Measurements from ENCODE around the gene POU6F2. TPM values are rescaled to one million over a fixed set of nuclear protein-coding genes. Genes with fewer than 3 reads are reported as not detected.
A peak's percentile ranks its signal among the peaks of the same experiment; 100 is the strongest.

POU6F2 gene
- total RNA-seq, 1 donor from 2014 or later: not detected

GRCh38 chr7:39394105-39394680, 416.5 kb downstream of the POU6F2 start:
- DNase-seq (no peak), ATAC-seq (ENCODE audit: poor library complexity) (no peak)
- intact Hi-C loops (cut with DNase I): no loop called here

- no peak for ATAC-seq (ENCODE audit: poor library complexity)
- intact Hi-C loops (cut with DNase I): no loop called here
- no peak for DNase-seq
Observed at GRCh38 chr7:39399458-39399857, 421.7 kb downstream of the POU6F2 start.

DNA sequence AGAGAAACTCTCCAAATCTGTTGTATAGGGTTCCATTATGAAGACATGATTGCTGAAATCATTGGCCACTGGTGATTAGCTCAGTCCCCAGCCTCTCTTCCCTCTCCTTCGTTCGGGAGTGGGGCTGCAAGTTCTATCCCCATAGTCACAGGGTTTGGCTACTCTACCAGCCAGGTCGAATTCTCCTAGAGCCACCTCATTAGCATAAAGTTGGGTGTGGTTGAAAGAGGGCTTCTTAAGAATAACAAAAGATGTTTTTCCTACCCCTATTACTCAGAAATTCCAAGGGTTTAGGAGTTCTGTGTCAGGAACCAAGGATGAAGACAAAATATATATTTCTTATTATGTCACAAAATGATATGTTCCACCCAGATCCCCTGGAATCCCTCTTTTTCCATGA, 422.3 kb downstream of the POU6F2 start:
- DNase-seq (no peak), ATAC-seq (ENCODE audit: poor library complexity) (no peak)
- intact Hi-C loops (cut with DNase I): no loop called here

GRCh38 chr7:39400836-39401235, 423.1 kb downstream of the POU6F2 start:
- ATAC-seq (ENCODE audit: poor library complexity): no peak
- no peak for DNase-seq
- intact Hi-C loops (cut with DNase I): no loop called here

- no peak for ATAC-seq (ENCODE audit: poor library complexity)
- intact Hi-C loops (cut with DNase I): no loop called here
Observed at GRCh38 chr7:39402034-39402433, 424.3 kb downstream of the POU6F2 start.

DNA sequence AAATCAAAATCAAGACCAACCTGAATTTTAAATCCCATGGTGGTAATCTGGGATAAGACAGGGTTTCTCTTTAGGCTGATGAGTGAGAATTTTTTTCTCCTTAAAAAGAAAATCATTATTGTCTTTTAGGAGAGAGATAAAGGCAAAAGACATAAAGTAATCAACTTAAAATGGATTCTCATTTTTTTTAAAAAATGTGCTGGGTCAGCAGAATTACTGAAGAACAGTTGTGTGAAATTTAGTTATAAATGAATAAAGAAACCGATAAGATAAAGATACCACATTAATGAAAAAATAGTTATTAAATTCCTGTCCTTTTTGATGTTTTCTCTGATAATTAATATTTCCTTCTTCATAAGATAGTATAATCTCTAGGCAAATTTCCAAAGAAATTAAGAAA, 427.2 kb downstream of the POU6F2 start:
- no peak for ATAC-seq (ENCODE audit: poor library complexity)
- no peak for DNase-seq
- intact Hi-C loops (cut with DNase I): no loop called here

More at GRCh38 chr7:39402034-39402433, 424.3 kb downstream of the POU6F2 start:
- no peak for DNase-seq

DNA sequence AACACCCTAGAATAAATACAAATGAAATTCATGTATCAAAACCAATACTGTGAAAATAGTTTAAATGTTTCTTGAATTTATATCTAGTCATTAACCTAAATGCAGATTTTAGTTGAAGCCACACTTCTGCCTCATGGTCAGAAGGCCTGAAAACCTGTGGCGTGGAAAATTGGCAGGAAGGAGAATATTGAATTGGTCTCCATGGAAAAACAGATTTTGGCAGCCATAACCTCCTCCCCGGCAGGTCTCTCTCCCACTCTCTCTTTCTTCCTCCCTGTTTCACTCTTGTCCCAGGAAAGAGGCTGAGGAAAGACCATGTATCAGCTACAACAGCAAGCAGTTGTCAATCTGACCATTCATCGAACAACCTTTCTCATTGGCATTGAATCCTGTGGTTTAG, 427.9 kb downstream of the POU6F2 start:
- intact Hi-C loops (cut with DNase I): no loop called here
- DNase-seq: no peak
- ATAC-seq (ENCODE audit: poor library complexity): no peak

GRCh38 chr7:39406467-39406866, 428.8 kb downstream of the POU6F2 start:
- DNase-seq: no peak
- no peak for ATAC-seq (ENCODE audit: poor library complexity)
- intact Hi-C loops (cut with DNase I): no loop called here

GRCh38 chr7:39407137-39407536, 429.4 kb downstream of the POU6F2 start:
- intact Hi-C loops (cut with DNase I): no loop called here
- no peak for DNase-seq

GRCh38 chr7:39407723-39408122, 430.0 kb downstream of the POU6F2 start:
- intact Hi-C loops (cut with DNase I): no loop called here
- no peak for ATAC-seq (ENCODE audit: poor library complexity)
- DNase-seq: no peak

More at GRCh38 chr7:39407137-39407536, 429.4 kb downstream of the POU6F2 start:
- ATAC-seq (ENCODE audit: poor library complexity): no peak

DNA sequence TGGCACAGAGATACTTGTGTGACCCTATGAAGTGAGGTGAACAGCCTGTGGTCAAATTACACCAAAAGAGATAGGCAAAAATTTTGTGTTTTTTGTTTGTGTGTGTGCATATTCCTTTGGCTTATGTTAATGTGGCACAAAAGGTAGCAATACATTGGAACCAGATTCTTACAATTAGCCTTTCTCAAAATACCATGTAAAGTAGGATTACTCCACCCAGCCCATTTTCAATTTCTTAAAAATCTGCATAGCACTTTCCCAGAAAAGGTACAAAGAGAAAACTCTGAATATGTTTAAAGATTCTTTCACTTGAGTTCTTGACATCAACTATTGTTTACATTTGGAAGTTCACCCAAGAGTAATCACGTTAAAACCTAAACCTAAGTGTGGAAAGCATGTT, 431.2 kb downstream of the POU6F2 start:
- ATAC-seq (ENCODE audit: poor library complexity) (no peak), DNase-seq (no peak)
- intact Hi-C loops (cut with DNase I): no loop called here

DNA sequence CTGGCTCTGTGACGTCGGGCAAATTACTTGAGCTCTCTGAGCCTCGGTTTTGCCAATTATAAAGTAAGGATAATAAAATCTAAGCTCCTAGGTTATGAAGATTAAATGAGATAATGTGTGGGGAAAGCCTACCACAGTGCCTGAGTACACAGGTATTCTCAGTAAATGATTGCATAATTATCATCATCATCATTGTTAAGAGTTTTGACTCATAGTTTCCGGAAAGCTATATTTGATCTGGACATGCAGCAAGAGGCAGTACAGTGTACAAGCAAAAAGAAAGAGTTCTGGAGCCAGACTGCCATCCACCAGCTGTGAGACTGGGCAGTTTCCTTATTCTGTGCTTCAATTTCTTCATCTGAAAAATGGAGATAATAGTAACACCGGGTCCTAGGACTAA, 432.9 kb downstream of the POU6F2 start:
- intact Hi-C loops (cut with DNase I): no loop called here
- DNase-seq (no peak), ATAC-seq (ENCODE audit: poor library complexity) (no peak)

DNA sequence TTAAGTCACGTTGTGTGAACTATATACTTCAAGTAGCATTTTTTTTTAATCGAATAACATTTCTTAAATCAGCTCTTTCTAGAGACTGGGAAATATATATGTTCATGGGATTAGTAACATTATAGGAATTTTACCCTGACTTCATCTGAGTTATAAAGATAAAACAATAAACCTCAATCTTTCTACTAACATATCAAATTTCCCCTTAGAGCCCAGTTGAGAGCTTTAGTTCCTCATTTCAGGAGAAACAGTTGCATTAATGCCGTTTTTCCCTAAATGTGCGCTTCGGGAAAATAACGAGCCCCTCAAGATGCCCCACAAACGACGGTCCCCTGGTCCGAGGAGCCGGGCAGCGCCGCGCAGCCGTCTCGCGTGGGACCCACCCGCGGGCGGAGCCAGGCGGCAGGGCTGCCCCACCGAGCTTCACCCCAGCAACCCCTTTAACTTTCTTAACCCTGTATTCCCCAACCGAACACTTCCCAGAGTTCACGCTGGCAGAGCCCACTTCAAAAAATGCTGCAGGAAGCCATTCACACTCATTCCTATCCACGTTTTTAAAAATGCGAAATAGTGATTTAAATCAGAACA, 436.0 kb downstream of the POU6F2 start:
- ATAC-seq (ENCODE audit: poor library complexity): peak; percentile 31
- DNase-seq: no peak
- intact Hi-C loops (cut with DNase I): no loop called here

DNA sequence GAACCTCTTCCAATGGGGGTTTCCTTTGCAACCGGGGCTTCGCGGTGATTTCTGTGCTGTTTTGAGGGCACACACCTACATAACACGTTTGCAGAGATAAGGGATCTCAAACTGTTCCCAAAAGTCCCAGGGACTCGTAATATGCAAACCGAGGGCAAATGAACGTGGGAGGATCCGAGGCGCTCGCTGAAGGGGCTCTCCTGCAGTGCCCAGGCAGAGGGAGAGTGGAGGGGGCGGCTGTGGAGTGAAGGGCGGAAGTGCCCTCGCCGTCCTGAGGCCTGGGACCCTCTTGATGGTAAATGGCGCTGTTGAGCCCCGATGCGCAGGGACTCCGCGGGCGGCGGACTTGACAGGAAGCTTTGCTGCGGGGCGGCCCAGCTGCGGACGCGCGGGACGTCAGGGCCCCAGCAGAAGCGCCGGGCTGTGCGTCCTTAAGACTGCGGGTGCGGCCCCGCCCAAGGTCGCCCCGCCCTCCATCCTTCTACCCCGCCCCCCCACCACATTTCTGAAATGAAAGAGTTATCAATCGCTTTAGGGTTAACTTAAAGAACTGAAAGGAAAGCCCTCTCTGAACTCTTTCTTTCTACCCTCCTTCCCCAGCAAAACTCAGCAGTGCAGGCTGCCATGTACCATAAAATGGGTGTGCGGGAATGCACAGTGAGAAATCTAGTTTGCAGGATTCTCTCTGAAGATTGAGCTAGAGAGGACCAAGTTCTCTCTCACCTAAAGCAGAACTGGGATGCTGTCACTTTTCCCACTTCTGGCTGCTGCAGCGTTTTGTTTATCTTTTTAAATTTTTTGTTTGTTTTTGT, 436.7 kb downstream of the POU6F2 start:
- peak; percentile 60 for DNase-seq
- intact Hi-C loops (cut with DNase I): no loop called here
- ATAC-seq (ENCODE audit: poor library complexity): peak; percentile 86

DNA sequence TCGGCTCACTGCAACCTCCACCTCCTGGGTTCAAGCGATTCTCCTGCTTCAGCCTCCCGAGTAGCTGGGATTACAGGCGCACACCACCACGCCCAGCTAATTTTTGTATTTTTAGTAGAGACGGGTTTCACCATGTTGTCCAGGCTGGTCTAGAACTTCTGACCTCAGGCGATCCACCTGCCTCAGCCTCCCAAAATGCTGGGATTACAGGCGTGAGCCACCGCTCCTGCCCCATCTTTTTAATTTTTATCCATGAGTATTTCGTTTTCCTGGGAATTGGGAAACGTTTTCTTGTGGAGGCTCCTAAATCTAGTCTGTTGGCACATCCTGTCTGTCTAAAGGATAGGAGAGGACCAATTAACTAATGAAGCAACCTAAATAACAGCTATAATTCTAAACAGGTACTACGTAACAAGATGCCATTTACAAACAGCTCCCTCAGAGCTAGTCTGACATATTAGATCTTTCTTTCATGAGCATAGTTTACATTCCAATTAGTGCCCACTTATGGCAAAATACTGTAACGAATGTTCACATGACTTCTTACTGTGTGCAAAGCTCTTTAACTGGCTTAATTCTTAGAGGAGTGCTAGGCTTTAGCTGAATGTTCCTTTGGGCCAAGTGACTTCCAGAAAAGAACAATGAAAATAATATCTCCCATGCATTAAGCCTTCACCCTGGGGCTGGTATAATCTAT, 437.5 kb downstream of the POU6F2 start:
- intact Hi-C loops (cut with DNase I): no loop called here
- no peak for ATAC-seq (ENCODE audit: poor library complexity)
- no peak for DNase-seq

GRCh38 chr7:39416866-39417265, 439.2 kb downstream of the POU6F2 start:
- DNase-seq (no peak), ATAC-seq (ENCODE audit: poor library complexity) (no peak)
- intact Hi-C loops (cut with DNase I): no loop called here

- intact Hi-C loops (cut with DNase I): no loop called here
- DNase-seq: no peak
- no peak for ATAC-seq (ENCODE audit: poor library complexity)
Observed at GRCh38 chr7:39417642-39418041, 439.9 kb downstream of the POU6F2 start.

GRCh38 chr7:39421251-39421650, 443.5 kb downstream of the POU6F2 start:
- ATAC-seq (ENCODE audit: poor library complexity) (no peak), DNase-seq (no peak)
- intact Hi-C loops (cut with DNase I): no loop called here

DNA sequence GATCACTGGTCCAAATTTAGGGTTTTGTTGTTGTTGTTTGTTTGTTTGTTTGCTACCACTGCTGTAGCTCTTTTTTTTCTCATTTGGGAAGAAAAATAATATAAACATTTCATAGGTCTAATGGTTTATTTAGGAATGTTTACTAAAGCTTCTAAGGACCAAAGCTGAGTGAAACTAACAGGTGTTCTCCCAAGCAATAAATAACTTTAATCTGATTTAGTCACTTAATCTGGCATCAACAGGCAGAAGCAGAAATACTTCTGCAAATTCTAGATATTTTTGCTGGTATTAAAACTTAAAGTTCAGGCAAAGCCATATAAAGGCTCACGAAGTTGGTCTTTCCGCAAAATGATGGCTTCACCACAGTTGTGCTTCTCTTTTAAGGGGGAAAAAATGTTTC, 444.0 kb downstream of the POU6F2 start:
- ATAC-seq (ENCODE audit: poor library complexity): no peak
- intact Hi-C loops (cut with DNase I): no loop called here
- DNase-seq: no peak

GRCh38 chr7:39428221-39428620, 450.5 kb downstream of the POU6F2 start:
- intact Hi-C loops (cut with DNase I): no loop called here
- DNase-seq: no peak
- no peak for ATAC-seq (ENCODE audit: poor library complexity)

Measured in Right ventricle myocardium superior (tissue), 1 donor.